GM12892 (cell line): ENCODE results near the gene MOCS2.

ENCODE experiments used
- POLR2A ChIP-seq: IDR thresholded peaks from 2 replicates; pipeline ENCODE4 v1.6.1; 2011; ENCODE audit warnings: low read depth, low read length, control low read depth
- POLR2AphosphoS5 ChIP-seq: IDR thresholded peaks from 2 replicates; pipeline ENCODE4 v1.6.1; 2011; ENCODE audit warnings: low read depth, low read length, control low read depth
- TAF1 ChIP-seq: IDR thresholded peaks from 2 replicates; pipeline ENCODE4 v1.6.1; 2011; ENCODE audit warnings: low read depth, mild to moderate bottlenecking, control low read depth, low read length, borderline replicate concordance

- TF ChIP-seq POLR2A = no peak
- TF ChIP-seq POLR2AphosphoS5 = no peak
- no peak for TF ChIP-seq TAF1
Measured at GRCh38 chr5:53095931-53096525, 13.5 kb downstream of the MOCS2 start.
